WTC11 (cell line): ENCODE measurements around the gene MTUS2.

Experiments used
- NFYB ChIP-seq: sonication (generic); formaldehyde crosslinking; conservative IDR thresholded peaks from 2 replicates; pipeline ENCODE4 v1.8.0; 2022; ENCODE audit warnings: low read depth, missing genetic modification reagents
- TF ChIP-seq, protein P1 (sequence below): fragments of 200-600 bp; IDR thresholded peaks from 2 replicates; pipeline ENCODE4 v1.8.0; 2022; ENCODE audit warnings: antibody characterized with exemption

DNA sequence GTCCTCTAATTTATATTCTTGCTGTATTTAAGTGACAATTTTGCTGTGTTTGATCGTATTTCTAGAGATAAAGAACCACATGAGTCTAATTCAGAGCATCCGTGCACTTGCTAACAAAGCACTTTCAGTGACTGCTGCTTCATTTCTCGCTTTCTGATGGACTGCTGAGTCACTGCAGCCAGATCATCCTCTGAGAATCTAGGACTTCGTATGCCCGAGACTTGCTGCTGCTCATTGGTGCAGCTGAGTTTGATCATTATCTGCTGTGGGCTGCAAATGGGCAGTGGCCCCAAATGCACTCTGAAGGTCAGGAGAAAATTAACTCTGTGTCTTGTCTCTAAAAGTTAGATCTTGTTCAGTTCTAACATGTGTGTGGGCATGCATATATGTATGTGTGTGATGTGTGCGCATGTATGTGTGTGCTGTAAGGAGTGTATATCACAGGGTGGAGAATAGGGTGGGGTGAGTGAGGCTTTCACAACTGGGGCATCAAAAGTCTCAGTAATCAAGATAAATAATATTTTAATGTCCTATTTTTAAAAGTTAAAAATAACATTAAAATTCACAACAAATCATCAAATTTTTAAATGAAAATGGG, 342.6 kb downstream of the MTUS2 start:
- TF ChIP-seq, protein P1, sequence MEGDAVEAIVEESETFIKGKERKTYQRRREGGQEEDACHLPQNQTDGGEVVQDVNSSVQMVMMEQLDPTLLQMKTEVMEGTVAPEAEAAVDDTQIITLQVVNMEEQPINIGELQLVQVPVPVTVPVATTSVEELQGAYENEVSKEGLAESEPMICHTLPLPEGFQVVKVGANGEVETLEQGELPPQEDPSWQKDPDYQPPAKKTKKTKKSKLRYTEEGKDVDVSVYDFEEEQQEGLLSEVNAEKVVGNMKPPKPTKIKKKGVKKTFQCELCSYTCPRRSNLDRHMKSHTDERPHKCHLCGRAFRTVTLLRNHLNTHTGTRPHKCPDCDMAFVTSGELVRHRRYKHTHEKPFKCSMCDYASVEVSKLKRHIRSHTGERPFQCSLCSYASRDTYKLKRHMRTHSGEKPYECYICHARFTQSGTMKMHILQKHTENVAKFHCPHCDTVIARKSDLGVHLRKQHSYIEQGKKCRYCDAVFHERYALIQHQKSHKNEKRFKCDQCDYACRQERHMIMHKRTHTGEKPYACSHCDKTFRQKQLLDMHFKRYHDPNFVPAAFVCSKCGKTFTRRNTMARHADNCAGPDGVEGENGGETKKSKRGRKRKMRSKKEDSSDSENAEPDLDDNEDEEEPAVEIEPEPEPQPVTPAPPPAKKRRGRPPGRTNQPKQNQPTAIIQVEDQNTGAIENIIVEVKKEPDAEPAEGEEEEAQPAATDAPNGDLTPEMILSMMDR = no peak
- TF ChIP-seq NFYB (CRISPR knock-in tag) = no peak
